ENCODE results near the gene ALDH1A2. TPM values are rescaled to one million over a fixed set of nuclear protein-coding genes. Genes with fewer than 3 reads are reported as not detected.

Gene ALDH1A2
- total RNA-seq, 2 experiments from 2014 or later, result 0.63 TPM; not detected in 1

DNA sequence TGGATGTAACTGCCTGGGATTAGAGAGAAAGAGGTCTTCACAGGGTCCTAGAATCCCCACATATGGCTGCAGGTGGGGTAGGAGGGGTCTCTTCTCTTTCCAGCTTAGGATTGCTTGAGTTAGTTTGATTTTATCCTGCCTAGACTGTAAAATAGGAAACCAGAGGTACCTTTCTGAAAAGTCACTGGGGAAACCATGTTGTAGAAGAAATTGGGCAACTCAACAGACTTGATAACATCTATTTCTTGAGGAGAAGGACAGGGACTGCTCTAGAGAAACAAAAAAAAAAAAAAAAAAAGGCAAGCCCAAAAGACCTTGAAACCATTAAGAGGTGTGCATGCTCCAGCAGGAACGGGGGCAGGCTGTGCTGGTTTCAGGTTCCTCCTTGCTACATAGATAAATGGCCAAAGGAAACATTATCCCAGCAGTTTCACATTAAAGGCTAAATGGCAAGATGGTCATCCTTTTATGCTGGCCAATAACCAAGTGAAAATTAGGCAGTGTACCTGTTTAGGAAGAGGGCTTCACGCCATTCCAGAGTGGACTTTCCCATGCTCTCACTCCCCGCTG lies 116.1 kb downstream of the ALDH1A2 start:
- Mint-ChIP-seq H3K27me3 (peaks cover 8% of the 10 kb centered on the region), H3K27ac (no peak overlapping the region), H3K4me3 (no peak overlapping the region), H3K9me3 (no peaks in the 10 kb centered on the region), H3K36me3 (ENCODE audit: low read depth) (no peaks in the 10 kb centered on the region), H3K4me1 (no peaks in the 10 kb centered on the region)
- ChIA-PET POLR2A (no interaction called here), CTCF (no interaction called here)
- DNase-seq, result no peak

DNA sequence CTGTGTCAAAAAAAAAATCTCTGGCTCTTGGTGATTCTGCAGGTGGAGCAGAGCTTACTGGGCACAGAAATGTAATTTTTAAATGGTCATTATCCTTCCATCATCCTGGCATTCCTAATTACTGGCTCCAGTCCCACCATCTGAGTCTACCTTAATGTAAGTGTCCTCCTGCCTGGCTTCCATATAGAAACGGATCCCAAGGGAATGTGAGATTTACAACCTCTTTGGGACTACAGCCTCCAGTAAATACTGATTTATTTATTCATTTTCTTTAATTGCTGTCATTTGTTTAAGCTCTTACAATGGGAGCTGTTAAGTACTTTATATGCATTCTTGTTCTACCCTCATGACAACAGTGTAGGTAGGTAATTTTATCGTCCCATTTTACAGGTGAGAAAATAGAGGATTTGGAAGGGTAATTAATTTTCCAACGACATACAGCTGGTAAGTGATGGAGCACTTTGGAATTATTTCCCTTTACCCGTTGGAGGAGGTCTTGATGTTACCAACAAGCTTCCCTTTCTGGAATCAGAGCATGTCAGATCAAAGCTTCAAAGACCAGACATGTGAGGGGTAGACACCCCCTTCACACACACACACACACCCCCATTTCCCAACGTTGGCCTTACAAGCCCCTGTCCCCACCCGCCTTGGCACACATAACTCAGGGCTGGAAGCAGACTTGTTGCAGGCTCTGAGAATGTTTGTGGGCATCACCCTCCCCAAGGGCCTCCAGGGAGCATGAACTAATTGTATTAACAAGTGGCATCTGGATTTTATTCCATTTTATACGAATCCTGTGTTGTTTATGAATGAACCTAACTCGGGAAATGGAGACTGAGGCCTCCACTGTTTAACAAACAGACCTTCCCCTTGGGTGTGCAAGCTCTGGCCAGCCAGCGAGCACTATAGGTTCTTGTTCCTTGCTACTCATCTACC lies 116.9 kb downstream of the ALDH1A2 start:
- Mint-ChIP-seq H3K27ac (no peak overlapping the region), H3K36me3 (ENCODE audit: low read depth) (no peaks in the 10 kb centered on the region), H3K9me3 (no peaks in the 10 kb centered on the region), H3K4me1 (no peaks in the 10 kb centered on the region), H3K4me3 (no peak overlapping the region), H3K27me3 (peaks cover 8% of the 10 kb centered on the region)
- no peak for DNase-seq
- ChIA-PET CTCF (no interaction called here), POLR2A (no interaction called here)

DNA sequence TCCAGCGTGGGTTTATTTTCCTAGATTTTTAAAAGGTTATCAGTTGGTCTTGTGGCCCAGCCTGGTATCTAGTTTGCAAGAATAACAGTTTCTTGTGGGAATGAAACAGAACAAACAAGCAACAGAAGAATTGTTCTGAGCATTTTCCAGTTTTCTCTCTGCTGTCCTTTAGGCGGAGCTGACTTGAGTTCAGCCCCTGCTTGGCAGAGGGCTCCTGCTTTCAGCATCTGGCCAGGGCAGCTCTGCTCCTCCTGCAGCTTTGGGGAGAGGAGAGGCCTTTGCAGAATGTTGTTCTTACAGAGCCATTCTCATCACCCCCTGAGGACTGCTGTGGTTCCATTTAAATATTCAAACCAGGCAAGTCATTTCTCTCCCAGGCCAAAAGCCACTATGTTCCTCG lies 117.7 kb downstream of the ALDH1A2 start:
- POLR2A ChIA-PET, result no interaction called here
- CTCF ChIA-PET, result no interaction called here
- Mint-ChIP-seq H3K27ac (no peak overlapping the region), H3K4me3 (no peak overlapping the region), H3K4me1 (no peaks in the 10 kb centered on the region), H3K9me3 (no peaks in the 10 kb centered on the region), H3K36me3 (ENCODE audit: low read depth) (no peaks in the 10 kb centered on the region), H3K27me3 (peaks cover 9% of the 10 kb centered on the region)
- DNase-seq, result no peak

DNA sequence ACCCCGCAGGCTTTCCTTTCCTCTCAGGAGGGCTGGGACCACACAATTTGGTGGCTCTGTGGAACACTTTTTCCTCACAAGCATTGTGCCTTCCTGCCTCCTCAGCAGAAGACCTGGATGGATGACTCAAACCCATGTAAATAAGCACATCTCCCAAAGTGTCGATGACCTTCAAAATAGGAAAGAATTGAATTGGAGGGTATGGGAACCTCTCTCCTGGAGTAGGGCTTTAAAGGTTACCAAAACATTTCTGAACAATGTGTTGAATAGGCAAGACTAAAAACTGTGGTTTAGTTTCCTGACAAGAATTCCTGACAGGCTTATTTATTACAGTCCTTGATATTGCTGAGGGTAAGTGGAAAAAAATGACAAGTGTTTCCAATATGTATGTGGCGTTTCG lies 118.2 kb downstream of the ALDH1A2 start:
- Mint-ChIP-seq H3K4me3 (no peak overlapping the region), H3K4me1 (no peaks in the 10 kb centered on the region), H3K27me3 (peaks cover 11% of the 10 kb centered on the region), H3K27ac (no peak overlapping the region), H3K36me3 (ENCODE audit: low read depth) (no peaks in the 10 kb centered on the region), H3K9me3 (no peaks in the 10 kb centered on the region)
- DNase-seq, result no peak
- ChIA-PET CTCF (no interaction called here), POLR2A (no interaction called here)

DNA sequence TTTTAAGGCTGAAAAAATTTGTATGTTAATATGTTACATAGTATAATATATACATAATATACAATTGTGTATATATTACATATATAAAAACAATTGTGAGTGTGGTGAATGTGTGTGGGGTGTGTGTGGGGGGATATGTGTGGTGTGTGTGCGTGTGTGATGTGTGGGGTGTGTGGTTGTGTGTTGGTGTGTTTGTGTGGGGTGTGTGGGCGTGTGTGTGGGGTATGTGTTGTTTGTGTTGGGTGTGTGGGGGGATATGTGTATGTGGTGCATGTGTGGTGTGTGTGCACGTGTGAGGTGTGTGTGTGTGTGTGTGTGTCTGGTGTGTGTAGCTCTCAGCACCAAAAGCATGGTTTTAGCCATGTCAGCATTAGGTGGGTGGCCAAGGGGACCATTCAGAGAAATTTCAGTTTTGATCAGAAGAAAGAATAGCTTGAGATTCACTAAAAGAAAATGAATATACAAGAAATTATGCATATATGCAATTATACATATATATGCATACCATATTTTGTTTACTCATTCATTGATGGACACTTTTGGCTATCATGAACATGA lies 118.9 kb downstream of the ALDH1A2 start:
- no peak for DNase-seq
- Mint-ChIP-seq H3K27me3 (peaks cover 8% of the 10 kb centered on the region), H3K4me3 (no peak overlapping the region), H3K4me1 (no peaks in the 10 kb centered on the region), H3K36me3 (ENCODE audit: low read depth) (no peaks in the 10 kb centered on the region), H3K9me3 (no peaks in the 10 kb centered on the region), H3K27ac (no peak overlapping the region)
- ChIA-PET CTCF (no interaction called here), POLR2A (no interaction called here)

DNA sequence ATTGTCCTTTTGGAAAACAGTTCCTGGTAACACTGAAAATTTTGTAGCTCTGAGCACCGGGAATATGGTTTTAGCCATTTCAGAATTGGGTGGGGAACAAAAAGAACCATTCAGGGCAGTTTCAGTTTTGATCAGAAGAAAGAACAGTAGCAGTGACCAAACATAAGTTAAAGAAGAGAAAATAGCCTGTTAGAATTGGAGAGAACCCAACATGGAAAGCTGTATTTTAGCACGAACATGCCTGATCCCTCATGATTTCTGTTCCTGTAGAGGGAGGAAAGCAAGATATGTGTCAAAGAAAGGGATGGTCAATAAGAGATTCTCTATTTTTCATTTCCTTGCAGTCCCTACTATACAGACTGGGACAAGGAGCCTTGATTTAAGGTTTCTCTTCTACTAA lies 119.9 kb downstream of the ALDH1A2 start:
- H3K36me3 Mint-ChIP-seq (ENCODE audit: low read depth), result no peaks in the 10 kb centered on the region
- CTCF ChIA-PET, result no interaction called here
- no peaks in the 10 kb centered on the region for H3K4me1 Mint-ChIP-seq
- H3K9me3 Mint-ChIP-seq, result no peaks in the 10 kb centered on the region
- POLR2A ChIA-PET, result no interaction called here
- DNase-seq, result no peak
- H3K27me3 Mint-ChIP-seq, result peaks cover 9% of the 10 kb centered on the region
- no peak overlapping the region for H3K27ac Mint-ChIP-seq
- H3K4me3 Mint-ChIP-seq, result no peak overlapping the region

DNA sequence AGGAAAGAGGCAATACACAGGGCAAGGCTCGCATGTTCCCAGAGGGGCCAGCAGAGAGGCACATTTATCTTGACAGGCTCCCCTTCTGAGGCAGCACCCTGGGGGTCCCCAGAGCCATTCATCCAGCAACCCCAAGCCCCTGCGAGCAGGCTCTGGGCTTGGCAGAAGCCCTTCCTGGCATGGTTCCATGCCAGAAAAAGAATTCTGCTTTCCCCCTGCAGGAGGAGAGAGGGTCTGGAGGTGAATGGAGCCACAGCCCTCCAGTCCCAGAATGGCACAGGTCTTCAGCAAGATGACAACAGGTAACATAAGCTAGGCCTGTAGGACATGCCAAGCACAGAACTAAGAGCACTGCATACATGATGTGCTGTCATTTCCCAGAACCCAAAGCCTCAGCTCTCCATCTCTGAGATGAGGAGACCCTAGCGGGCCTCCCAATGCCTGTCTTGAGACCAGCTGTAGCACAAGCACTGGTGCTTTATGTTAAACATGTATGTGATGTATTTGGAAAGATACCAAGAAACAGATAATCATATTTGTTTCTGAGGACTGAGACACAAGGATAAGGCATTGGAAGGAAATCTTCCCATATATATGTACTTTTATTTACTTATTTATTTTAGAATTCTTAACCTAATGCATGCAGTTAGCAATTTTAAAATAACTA lies 121.6 kb downstream of the ALDH1A2 start:
- Mint-ChIP-seq H3K9me3 (no peaks in the 10 kb centered on the region), H3K27me3 (peaks cover 14% of the 10 kb centered on the region), H3K27ac (no peak overlapping the region), H3K4me3 (no peak overlapping the region), H3K36me3 (ENCODE audit: low read depth) (no peaks in the 10 kb centered on the region), H3K4me1 (no peaks in the 10 kb centered on the region)
- no peak for DNase-seq
- ChIA-PET POLR2A (no interaction called here), CTCF (no interaction called here)

DNA sequence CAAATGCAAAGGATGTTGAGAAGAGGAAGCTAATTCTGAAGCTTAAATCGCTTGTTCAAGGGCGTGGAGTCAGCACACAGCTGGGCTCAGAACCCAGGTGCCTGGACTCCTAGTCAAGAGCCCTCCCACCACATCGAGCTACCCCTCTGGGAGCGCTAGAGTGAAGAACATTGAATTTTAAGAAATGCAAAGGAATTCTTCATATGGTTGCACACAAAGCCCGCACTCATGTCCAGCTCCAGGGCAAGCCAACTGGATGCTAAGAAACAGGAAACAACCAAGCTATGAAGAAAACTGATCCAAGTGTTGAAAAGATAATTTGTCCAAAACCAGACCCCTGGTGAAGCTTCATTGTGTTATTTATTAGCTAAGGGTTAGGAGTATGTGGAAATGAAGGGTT lies 122.3 kb downstream of the ALDH1A2 start:
- Mint-ChIP-seq H3K9me3 (no peaks in the 10 kb centered on the region), H3K27ac (no peak overlapping the region), H3K27me3 (peaks cover 21% of the 10 kb centered on the region), H3K4me1 (no peaks in the 10 kb centered on the region), H3K4me3 (no peak overlapping the region), H3K36me3 (ENCODE audit: low read depth) (no peaks in the 10 kb centered on the region)
- ChIA-PET POLR2A (no interaction called here), CTCF (no interaction called here)
- DNase-seq, result no peak

DNA sequence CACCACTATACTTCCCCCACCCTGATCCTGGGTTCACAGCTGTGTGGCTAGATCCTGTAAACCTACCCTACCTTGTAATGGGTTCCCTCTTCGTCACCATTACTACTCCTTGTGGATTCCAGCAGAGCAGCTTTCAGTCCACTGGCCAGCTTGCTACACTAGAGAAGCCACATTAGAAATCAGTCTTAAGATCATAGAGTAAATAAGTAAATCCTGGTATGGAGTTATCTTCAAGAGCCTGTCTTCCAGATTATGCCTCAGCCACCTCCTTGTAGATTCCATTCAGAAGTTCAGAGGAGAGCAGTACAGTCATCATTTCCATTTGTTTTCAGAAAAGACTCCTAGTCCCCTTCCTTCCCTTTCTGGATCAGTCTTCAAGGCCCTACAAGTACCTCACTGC lies 123.7 kb downstream of the ALDH1A2 start:
- Mint-ChIP-seq H3K4me1 (no peaks in the 10 kb centered on the region), H3K4me3 (no peak overlapping the region), H3K27me3 (peaks cover 31% of the 10 kb centered on the region), H3K27ac (no peak overlapping the region), H3K9me3 (no peaks in the 10 kb centered on the region), H3K36me3 (ENCODE audit: low read depth) (no peaks in the 10 kb centered on the region)
- POLR2A ChIA-PET, result no interaction called here
- CTCF ChIA-PET, result no interaction called here
- DNase-seq, result no peak

DNA sequence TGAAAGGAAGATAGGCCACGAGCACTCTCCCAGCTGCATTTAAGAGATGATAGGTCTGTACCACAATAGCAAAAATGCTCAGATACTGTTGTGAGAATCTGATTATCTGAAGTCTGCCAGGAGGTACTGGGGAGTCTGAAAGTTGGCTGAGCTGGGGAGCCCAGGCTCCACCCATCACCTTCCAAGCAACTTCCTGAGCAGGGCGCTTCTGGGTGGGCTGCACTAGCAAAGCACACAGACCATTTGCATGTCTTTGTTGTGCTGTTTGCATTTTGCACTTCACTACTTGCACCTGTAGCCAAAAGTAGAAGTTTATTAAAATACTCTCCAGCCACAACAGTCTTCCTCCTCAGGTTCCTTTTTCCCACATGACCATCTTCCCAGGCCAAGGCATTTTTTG lies 133.2 kb downstream of the ALDH1A2 start:
- no peaks in the 10 kb centered on the region for H3K36me3 Mint-ChIP-seq (ENCODE audit: low read depth)
- ChIA-PET CTCF (no interaction called here), POLR2A (no interaction called here)
- H3K9me3 Mint-ChIP-seq, result no peaks in the 10 kb centered on the region
- no peak overlapping the region for H3K27ac Mint-ChIP-seq
- no peaks in the 10 kb centered on the region for H3K4me1 Mint-ChIP-seq
- no peak for DNase-seq
- no peak overlapping the region for H3K4me3 Mint-ChIP-seq
- peaks cover 21% of the 10 kb centered on the region for H3K27me3 Mint-ChIP-seq

DNA sequence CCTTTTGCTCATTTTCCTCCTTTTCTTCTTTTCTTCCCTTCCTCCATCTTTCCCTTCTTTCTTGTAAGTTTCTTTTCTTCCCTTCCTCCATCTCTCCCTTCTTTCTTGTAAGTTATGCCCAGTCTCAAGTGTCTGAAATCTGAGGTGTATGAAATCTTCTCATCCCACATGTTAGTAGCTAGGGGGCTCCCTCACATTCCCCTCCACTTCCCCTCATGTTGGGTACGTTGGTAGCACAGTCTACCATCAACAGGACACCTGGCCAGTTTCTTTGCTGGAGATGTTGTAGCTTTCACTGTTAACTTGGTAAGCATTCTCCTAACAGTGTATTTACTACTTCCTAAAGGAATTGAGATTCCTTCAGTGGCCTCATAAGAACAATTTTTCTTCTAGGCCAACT lies 133.9 kb downstream of the ALDH1A2 start:
- no peaks in the 10 kb centered on the region for H3K36me3 Mint-ChIP-seq (ENCODE audit: low read depth)
- no peaks in the 10 kb centered on the region for H3K9me3 Mint-ChIP-seq
- ChIA-PET POLR2A (no interaction called here), CTCF (no interaction called here)
- H3K27ac Mint-ChIP-seq, result no peak overlapping the region
- H3K4me1 Mint-ChIP-seq, result no peaks in the 10 kb centered on the region
- DNase-seq, result no peak
- no peak overlapping the region for H3K4me3 Mint-ChIP-seq
- peaks cover 13% of the 10 kb centered on the region for H3K27me3 Mint-ChIP-seq

DNA sequence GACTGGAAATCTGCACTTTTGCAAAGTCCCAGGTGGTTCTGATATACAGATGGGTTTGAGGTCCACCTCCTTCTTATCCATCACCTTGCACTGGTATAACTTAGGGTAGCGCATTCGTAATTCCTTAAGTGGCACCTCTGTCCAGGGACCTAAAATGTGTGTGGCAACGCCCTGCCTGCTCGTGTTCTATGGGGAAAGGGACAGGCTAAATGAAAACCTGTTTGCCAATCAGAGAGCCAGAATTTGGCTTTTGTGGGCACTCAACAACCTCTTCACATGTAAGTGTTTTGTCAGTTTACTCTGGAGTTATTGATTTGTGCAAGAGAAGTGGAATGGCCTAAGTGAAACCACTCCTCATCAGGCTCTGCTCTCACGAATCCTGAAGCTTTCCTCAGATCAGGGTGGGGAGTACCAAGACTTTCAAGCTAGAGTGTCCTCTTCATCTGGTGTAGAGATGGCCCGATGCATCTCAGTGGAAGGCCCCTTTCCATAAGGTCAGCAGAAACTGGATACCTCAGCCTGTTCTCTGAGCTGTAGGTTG lies 138.3 kb downstream of the ALDH1A2 start:
- peaks cover 15% of the 10 kb centered on the region for H3K27me3 Mint-ChIP-seq

DNA sequence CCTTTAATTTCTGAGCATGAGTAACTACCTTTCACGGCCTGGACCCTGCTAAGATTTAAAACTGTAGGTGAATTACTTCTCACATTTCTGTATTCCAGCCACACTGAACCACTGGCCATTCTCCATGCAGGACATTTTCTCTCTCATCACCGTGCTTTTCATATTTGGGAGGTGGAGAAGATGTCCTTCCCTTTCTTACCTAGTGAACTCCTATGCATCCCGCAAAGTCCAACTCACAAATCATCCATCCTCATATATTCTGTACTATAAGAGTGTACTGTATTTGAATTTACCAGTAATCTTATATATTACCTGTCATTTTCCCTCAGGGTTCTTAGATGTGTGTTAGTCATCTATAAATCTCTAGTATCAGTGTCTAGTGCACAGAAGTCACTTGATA lies 139.9 kb downstream of the ALDH1A2 start:
- H3K4me1 Mint-ChIP-seq, result no peaks in the 10 kb centered on the region
- H3K9me3 Mint-ChIP-seq, result no peaks in the 10 kb centered on the region
- CTCF ChIA-PET, result no interaction called here
- H3K27me3 Mint-ChIP-seq, result peaks cover 8% of the 10 kb centered on the region
- H3K27ac Mint-ChIP-seq, result no peak overlapping the region
- POLR2A ChIA-PET, result no interaction called here
- no peaks in the 10 kb centered on the region for H3K36me3 Mint-ChIP-seq (ENCODE audit: low read depth)
- no peak overlapping the region for H3K4me3 Mint-ChIP-seq
- no peak for DNase-seq

More for the DNA sequence above, 138.3 kb downstream of the ALDH1A2 start:
- CTCF ChIA-PET, result no interaction called here
- POLR2A ChIA-PET, result no interaction called here
- H3K9me3 Mint-ChIP-seq, result no peaks in the 10 kb centered on the region
- H3K4me3 Mint-ChIP-seq, result no peak overlapping the region
- no peaks in the 10 kb centered on the region for H3K4me1 Mint-ChIP-seq
- H3K27ac Mint-ChIP-seq, result no peak overlapping the region
- no peaks in the 10 kb centered on the region for H3K36me3 Mint-ChIP-seq (ENCODE audit: low read depth)
- DNase-seq, result no peak

Measured in activated CD4-positive, alpha-beta memory T cell treated with anti-CD3 and anti-CD28 coated beads, Interleukin-2, amount 10 ng/mL, durations not matched to agents 7 days and 5 days (primary cell).